SK-MEL-5 (cell line): Measurements from ENCODE around the gene WIZ. TPM values are rescaled to one million over a fixed set of nuclear protein-coding genes. Genes with fewer than 3 reads are reported as not detected.
A peak's percentile ranks its signal among the peaks of the same experiment; 100 is the strongest.
"Not testable (repeated sequence)": the region's sequence is repeated elsewhere in the genome, so short reads cannot be mapped to it uniquely, and the experiment has no call there.

Experiments used
- DNase-seq: peaks from one replicate; pipeline ENCODE4 v3.0.0-alpha.2; 2016; ENCODE audit warnings: low read depth, low spot score
- in situ Hi-C: cut with HindIII; loops from 2 replicates; pipeline ENCODE4 v1.10.0; 2016; ENCODE audit warnings: low sequenced_read_pairs, high pct_unique_total_duplicates, low pct_unique_long_range_greater_than_20kb
- polyA plus RNA-seq, 2 experiments: library from polyadenylated mRNA; depleted of rRNA; stranded (reverse); fragments of >200 nt; gene quantifications; 2 replicates each; pipeline ENCODE4 v1.2.3, GENCODE V29; 2015
- total RNA-seq: library from RNA; depleted of rRNA; stranded (reverse); fragments of >200 nt; shearing (Covaris generic); gene quantifications from 2 replicates; pipeline ENCODE4 v1.2.3, GENCODE V29; 2014; rRNA removed

Gene WIZ, protein sequence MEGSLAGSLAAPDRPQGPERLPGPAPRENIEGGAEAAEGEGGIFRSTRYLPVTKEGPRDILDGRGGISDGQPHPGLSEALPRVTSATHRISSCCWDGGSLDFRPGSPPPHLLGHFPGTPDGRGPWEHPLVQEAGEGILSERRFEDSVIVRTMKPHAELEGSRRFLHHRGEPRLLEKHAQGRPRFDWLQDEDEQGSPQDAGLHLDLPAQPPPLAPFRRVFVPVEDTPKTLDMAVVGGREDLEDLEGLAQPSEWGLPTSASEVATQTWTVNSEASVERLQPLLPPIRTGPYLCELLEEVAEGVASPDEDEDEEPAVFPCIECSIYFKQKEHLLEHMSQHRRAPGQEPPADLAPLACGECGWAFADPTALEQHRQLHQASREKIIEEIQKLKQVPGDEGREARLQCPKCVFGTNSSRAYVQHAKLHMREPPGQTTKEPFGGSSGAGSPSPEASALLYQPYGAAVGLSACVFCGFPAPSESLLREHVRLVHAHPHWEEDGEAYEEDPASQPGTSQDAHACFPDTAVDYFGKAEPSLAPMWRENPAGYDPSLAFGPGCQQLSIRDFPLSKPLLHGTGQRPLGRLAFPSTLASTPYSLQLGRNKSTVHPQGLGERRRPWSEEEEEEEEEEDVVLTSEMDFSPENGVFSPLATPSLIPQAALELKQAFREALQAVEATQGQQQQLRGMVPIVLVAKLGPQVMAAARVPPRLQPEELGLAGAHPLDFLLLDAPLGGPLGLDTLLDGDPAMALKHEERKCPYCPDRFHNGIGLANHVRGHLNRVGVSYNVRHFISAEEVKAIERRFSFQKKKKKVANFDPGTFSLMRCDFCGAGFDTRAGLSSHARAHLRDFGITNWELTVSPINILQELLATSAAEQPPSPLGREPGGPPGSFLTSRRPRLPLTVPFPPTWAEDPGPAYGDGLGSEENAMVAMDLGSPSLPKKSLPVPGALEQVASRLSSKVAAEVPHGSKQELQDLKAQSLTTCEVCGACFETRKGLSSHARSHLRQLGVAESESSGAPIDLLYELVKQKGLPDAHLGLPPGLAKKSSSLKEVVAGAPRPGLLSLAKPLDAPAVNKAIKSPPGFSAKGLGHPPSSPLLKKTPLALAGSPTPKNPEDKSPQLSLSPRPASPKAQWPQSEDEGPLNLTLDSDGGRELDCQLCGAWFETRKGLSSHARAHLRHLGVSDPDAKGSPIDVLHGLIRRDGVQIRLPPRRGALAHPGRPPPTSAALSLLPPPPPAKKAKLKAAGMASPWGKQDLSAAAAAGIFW (N-terminal part only)
- total RNA-seq = 3.4 and 3.6 TPM in 2 replicates
- polyA plus RNA-seq (2015; cell fraction: cytosol; rRNA removed) = 29.9 and 42.7 TPM in 2 replicates
- 29.9 and 64.8 TPM in 2 replicates for polyA plus RNA-seq (2015; cell fraction: nucleus; rRNA removed)

DNA sequence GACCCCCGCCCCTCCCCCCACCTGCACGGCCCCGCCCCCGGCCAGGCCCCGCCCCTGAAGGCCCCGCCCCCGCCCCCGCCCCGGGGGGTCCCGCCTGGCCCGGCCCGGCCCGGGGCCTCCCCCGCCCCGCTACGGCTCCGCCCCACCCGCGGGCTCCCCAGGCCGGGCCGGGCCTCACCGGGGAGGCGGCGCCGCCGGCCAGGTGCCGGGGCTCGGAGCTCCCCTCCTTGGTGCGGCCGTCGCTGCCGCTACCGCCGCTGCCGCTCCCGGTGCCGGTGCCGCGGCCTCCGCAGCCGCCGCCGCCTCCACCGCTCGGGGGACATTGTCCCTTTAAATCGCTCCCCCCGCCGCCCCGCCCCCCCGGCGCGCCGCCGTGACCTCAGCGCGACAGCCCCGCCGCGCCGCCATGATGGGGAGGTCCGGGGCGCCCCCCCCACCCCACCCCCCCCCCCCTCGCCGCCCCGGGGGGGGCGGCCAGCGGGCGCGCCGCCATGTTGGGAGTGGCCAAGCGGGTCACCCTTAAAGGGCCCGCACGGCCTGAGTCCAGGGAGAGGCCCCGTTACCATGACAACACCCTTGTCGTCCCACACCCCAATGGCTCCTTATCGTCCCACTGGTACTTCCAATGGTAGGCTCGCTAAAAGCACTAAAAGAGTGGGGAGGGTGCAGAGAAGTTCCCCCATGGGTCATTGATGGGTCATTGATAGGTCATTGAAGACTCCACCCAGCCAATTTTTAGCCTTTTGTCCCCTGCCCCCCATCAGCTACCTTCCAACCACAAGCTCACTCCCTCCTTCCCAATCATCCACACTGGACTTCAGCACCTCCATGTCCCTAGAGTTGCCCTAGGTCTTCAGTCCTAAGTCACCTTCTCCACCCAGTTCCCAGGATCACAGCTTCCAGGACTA lies at the start of gene WIZ:
WIZ (minus strand) TSS at position 337 of the 908 bp plus-strand sequence. CDS start 1,649 bp downstream, outside the sequence.
- in situ Hi-C loops = no loop called here
- DNase-seq = peak; percentile 71

DNA sequence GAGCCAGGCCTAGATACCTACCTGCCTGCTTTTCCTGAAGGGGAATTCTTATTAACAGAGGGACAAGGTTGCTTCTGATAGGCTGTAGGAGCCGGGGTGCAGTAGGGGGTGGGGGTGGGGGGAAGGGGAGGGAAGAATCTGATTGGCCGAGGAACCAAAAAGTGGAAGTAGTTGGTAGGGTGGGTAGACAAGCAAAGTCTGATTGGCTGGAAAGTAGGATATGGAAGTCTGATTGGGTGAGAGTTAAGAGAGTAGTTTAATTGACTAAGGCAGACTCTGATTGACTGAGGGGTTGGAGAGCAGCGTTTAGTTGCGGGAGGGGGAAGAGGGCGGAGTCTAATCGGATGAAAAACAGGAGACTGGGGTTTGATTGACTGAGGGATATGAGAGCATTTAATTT lies 49.2 kb upstream of the WIZ start:
- DNase-seq = peak; percentile 30
- in situ Hi-C loops = no loop called here

DNA sequence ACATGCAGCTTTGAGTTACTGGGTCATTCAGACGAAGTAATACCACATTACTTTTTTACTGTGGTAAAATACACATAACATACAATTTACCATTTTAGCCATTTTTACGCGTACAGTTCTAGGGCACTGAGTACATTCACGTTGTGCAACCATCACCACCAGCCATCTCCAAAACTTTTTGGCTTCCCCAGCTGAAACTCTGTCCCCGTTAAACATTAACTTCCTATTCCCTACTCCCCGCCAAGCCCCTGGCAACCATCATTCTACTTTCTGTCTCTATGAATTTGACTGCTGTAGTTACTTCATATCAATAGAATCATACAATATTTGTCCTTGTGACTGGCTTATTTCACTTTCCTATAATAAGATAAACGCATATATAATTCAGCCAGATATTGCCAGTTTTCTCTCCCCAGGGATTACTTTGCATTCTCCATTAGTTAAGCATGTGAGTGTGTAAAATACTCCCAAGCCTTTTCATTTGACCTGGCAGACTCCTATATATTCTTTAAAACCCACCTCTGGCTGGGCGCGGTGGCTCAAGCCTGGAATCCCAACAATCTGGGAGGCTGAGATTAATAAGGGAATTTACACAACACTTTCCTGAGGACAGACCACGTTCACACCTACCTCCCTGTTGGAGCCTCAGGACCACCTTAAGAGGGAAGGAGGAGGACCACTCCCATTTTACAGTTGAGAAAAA lies 48.6 kb upstream of the WIZ start:
- no peak for DNase-seq
- in situ Hi-C loops = no loop called here

DNA sequence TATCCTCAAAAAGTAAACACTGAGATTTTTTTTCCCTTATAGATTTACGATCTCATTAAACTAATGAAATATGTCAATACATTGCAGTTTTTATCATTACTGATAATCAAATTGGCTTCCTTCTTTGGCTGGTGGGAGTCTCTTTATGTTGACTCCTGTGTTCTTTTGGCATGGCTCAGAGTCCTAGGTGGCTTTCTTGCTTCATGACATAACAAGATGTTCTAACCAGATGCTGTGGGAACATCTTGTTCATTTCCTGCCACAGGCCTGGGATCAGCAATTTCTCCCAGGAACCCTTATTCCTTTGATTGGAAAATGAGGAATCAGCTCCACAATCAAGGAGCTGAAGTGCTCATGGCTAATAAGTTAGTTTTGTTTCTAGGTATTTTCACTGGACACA lies 45.4 kb upstream of the WIZ start:
- in situ Hi-C loops = no loop called here
- DNase-seq = no peak

DNA sequence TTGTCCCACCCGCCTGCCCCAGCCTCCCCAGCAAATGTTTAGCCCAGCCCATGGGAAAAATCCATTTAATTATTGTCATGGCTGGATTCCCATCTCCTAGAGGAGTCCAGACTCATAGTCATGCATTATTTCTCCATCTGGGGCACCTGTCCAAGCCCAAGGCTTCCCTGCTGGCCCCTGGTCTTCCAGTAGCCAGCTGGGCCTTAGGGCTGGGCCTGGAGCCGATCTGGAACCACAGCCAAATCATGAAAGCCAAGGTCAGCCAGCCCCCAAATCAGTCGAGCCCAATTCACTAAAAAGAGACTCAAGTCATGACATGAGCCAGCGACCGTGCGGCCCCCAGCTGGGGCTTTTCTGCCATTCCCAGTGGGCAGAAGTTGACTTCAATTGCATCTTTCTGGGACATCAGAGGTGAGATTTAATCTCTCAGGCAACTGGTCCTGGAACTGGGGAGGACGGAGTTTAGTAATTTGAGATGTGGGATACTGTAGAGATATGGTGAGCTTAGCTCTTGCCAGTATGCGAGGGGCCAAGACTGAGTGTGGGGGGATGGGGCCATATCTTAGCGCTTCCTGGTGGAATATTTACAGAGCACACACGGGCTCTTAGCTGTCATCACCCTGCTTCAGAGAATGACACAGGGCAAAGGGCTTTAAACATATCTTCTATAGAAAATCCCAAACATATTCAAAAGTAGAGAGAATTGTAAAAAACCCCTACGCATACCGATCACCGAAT lies 38.9 kb upstream of the WIZ start:
- DNase-seq = no peak
- in situ Hi-C loops = no loop called here

DNA sequence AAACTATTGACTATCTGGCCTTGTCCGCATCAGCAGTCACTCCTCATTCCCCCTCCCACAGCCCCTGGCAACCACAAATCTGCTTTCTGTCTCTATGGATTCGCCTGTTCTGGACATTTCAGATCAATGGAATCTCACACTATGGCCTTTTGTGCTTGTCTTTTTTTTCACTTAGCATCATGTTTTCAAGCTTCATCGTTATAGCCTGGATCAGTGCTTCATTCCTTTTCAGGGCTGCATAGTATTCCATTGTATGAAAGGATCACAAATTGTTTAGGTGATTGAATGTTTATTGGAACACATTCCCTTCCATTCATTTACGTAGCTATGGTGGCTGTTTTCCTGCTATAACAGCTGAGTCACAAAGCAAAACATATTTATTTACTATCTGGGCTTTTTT lies 37.3 kb upstream of the WIZ start:
- DNase-seq = no peak
- in situ Hi-C loops = no loop called here

DNA sequence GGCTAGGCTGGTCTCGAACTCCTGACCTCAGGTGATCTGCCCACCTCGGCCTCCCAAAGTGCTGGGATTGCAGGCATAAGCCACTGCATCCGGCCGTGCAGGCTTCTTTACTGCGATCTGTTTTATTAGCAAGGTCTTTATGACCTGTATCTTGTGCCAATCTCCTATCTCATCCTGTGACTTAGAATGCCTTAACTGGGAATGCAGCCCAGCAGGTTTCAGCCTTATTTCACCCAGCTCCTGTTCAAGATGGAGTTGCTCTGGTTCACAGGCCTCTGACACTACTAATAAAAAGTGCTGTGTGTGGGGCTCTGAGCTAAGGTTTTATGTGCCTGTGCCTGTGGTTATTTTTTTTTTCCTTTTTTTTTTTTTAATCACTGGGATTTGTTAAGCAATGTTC lies 36.0 kb upstream of the WIZ start:
- DNase-seq, in situ Hi-C loops: not testable (repeated sequence)

DNA sequence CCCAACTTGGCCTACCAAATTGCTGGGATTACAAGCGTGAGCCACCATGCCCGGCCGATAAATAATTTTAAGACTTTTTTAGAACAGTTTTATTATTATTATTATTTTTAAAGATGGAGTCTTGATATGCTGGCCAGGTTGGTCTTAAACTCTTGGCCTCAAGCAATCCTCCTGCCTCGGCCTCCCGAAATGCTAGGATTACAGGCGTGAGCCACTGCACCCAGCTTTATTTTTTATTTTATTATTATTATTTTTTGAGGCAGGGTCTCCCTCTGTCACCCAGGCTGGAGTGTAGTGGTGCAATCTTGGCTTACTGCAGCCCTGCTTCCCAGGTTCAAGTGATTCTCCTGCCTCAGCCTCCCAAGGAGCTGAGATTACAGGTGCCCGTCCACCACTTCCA lies 31.2 kb upstream of the WIZ start:
- DNase-seq, in situ Hi-C loops: not testable (repeated sequence)

DNA sequence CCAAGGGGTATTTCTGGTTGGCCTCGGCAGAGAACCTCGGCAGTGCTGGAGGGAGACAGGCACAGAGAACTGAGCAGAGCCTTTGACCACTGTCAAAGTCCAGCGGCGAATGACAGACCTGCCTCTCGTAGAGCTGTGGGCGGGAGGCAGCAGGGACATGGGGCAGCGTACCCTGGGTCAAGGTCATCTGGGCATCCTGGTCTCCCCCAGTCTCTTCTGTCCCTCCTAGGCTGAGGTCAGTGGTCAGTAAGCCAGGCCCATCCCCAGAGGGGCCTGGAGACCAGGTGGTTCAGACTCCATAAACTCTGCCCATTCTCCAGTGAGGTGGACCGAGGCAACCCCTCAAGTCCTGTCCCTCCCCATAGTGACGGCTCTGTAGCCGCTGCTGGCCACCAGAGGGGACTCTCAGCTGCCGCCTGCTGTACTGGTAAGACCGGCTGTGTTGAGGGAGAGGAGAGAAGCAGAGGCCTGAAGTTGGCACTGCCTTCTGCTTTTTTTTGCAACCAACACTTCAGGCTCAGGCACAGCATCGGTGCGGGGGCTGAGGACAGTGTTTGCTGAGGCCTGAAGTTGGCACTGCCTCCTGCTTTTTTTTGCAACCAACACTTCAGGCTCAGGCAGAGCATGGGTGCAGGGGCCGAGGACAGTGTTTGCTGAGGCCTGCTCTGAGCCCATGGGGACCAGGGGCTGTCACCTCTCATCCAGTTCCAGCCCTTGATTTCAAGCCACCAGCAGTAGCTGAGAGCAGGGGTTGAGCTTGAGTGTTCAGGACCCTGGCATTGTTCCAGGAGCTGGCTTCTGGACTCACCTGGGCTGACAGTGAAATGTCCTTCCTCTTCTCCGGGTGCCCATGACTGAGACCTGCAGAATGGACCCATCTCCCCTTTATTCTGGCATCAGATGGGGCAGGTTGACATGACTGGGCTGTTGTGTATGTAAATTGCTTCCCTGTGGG lies 29.9 kb upstream of the WIZ start, which contains the start of gene PGLYRP2:
PGLYRP2 (minus strand) TSS at position 111 of the 955 bp plus-strand sequence. CDS start 130 bp downstream, outside the sequence.
- peak; percentile 14 for DNase-seq
- in situ Hi-C loops = no loop called here

DNA sequence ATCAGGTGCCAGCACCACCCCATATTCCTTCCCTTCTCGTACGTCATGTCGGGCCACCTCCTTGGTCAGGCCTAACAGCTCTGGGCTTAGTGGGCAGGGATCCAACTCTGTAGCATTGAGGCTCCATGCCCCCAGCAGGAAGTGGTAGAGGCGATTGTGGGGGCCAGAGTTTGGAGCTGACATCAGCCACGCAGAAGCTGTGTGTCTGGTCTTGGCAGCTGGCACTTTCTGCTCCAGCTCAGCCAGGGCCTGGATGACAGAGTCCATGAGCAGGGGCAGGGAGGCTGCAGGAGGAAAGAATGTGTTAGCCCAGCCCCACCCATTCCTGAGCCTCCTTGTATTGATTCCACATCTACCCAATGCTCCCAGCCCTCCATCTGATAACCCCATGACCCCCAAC lies 26.6 kb upstream of the WIZ start:
- no peak for DNase-seq
- in situ Hi-C loops = no loop called here

DNA sequence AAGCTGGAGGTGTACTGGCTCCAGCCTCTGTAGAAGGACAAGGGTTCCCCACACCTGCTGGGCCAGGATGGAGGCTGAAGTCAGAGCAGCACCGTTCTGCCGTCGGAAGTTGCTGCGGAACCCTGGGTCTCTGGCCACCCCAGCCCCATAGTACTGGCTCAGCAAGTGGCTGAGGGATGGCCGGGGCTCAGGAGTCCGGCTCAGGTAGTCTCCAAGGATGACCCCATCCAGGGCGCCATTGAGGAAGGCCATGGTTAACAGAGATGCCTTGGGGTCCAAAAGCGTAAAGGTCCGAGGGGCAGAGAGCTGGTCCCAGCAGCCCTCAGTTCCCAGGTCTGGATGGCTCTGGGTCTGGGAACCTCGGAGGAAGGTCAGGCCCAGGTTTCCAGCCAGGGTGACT lies 25.9 kb upstream of the WIZ start:
- no peak for DNase-seq
- in situ Hi-C loops = no loop called here

DNA sequence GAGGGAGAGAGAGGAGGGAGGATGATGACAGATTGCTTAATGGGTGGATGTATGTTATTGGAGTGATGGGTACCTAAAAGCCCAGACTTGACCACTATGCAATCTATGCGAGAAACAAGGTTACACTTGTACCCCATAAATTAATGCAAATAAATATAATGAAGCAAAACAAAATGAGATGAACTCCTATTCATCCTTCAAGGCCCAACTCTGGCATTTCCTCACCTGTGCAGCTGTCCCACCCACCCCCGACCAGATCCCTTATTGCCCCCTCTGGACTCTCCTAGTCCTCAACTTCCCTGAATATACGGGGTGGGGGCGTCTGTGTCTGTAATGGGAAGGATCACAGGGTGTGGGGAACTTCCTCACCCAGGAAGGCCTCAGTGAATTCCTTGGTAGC lies 25.4 kb upstream of the WIZ start:
- in situ Hi-C loops = no loop called here
- no peak for DNase-seq

DNA sequence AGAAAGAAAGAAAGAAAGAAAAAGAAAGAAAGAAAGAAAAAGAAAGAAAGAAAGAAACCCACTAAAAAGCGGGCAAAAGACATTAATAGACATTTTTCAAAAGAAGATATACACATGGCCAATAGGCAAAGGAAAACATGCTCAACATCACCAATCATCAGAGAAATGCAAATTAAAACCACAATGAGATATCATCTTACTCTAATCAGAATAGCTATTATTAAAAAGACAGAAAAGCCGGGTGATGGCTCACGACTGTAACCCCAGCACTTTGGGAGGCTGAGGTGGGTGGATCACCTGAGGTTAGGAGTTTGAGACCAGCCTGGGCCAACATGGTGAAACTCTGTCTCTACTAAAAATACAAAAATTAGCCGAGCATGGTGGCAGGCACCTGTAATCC lies 24.1 kb upstream of the WIZ start:
- DNase-seq, in situ Hi-C loops: not testable (repeated sequence)

DNA sequence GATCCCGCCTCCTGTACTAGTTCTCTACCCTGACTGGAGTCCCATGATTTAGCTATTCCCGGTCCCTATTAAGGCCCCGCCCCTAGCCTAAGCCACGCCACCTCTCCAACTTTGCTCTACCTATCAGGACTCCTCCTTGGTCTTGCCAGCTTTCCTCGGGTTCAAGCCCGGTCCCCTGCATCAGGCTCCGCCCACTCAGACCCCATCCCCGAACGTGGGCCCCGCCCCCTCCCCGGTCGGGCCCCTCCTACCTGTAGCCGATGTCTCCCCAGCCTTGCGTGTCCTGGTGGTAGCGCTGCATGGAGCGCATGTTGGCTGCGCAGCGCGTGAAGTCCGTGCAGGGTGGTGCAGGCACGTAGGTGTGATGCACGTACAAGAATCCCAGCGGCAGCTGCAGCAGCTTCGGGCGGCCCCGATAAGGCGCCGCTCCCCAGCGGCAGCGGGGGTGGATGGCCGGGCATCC lies 21.9 kb upstream of the WIZ start:
- in situ Hi-C loops = no loop called here
- DNase-seq = no peak
